ENCODE measurements around the gene ELP6.

The ELP6 gene, protein sequence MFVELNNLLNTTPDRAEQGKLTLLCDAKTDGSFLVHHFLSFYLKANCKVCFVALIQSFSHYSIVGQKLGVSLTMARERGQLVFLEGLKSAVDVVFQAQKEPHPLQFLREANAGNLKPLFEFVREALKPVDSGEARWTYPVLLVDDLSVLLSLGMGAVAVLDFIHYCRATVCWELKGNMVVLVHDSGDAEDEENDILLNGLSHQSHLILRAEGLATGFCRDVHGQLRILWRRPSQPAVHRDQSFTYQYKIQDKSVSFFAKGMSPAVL

DNA sequence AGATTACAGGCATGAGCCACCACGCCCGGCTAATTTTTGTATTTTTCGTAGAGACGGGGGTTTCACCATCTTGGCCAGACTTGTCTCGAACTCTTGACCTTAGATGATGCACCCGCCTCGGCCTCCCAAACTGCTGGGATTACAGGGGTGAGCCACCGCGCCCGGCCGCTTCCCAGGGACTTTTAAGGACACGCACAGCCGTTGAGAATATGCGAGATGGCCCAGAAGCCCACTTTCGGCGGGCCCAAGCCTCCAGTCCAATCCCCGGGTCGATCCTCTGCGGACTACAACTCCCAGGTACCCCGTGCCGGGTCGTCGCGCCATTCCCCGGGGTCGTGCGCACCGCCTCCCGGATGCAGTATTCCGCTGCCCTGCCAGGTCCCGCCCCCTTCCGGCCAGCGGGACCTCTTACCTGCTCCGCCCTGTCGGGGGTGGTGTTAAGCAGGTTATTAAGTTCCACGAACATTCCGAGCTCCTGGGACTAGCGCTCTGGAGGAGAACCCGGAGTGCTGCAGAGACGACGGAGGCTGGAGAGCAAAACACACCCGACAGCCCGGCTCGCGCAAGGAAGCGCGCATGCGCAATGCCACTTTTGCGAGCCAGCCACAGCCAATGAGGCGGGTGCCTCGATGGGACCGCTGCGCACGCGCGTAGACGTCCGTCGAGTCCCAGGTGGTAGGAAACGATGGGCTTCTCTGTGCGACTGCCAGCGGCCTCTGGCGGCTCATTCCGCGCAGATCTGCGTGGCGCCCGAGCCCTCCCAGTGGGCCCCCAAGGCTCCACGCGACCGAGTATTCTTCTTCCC is at the start of gene ELP6:
Gene ELP6 (minus strand): TSS at position 588 of the 805 bp plus-strand sequence. CDS start 122 bp downstream, at position 466.
- H3K27ac ChIP-seq, result peak within 1 kb of the TSS; percentile 94
- TF ChIP-seq ZFX (IDR thresholded peaks at IDR 0.05), result peak; percentile 53; the same call in 1 of the 2 replicates
- TF ChIP-seq, protein P1, sequence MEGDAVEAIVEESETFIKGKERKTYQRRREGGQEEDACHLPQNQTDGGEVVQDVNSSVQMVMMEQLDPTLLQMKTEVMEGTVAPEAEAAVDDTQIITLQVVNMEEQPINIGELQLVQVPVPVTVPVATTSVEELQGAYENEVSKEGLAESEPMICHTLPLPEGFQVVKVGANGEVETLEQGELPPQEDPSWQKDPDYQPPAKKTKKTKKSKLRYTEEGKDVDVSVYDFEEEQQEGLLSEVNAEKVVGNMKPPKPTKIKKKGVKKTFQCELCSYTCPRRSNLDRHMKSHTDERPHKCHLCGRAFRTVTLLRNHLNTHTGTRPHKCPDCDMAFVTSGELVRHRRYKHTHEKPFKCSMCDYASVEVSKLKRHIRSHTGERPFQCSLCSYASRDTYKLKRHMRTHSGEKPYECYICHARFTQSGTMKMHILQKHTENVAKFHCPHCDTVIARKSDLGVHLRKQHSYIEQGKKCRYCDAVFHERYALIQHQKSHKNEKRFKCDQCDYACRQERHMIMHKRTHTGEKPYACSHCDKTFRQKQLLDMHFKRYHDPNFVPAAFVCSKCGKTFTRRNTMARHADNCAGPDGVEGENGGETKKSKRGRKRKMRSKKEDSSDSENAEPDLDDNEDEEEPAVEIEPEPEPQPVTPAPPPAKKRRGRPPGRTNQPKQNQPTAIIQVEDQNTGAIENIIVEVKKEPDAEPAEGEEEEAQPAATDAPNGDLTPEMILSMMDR (conservative IDR thresholded peaks at IDR 0.05), result peak; percentile 49

GRCh38 chr3:47556351-47556750 is 42.8 kb upstream of the ELP6 start:
- TF ChIP-seq, protein P1 (conservative IDR thresholded peaks at IDR 0.05), result no peak
- TF ChIP-seq ZFX (IDR thresholded peaks at IDR 0.05), result no peak
- H3K27ac ChIP-seq, result no peak overlapping the region

DNA sequence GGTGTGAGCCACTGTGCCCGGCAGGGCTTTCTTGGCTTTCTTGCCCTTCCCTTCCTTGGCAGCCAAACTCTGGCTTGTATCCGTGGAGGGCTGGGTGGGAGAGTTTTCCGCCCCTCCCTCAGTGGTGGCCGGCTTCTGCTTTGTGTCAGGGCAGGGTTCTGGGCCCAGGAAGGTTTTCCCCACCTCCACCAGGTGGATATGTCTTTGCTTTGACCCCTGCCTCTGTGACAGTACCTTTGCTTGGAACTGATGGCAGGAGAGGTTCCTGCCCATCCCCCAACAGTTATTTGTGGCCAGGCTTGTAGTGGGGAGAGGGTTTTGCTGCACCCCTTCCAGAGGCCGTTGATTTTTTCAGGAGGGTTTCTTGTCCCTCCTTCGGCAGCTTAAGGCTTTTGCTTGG is 40.8 kb upstream of the ELP6 start:
- TF ChIP-seq, protein P1 (conservative IDR thresholded peaks at IDR 0.05), result no peak
- TF ChIP-seq ZFX (IDR thresholded peaks at IDR 0.05), result no peak

DNA sequence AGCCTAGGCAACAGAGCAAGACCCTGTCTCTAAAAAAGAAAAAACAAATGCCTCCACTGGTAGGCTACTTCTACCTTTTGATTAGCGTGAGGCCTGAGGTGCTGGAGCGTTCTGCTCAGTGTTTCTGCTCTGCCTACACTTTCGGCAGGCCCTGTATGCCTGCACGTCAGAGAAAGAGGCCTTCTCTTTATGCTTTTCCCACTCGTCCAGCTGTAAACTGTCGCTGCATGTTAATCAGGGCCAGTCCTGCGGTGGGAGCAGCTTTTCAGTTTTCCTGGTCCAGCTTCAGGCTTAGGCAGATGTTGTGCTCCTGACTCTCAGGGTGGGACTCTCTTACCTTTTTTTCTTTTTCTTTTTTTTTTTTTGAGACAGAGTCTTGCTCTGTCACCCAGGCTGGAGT is 39.9 kb upstream of the ELP6 start:
- H3K27ac ChIP-seq, result no peak overlapping the region

More for the DNA sequence above, 40.8 kb upstream of the ELP6 start:
- H3K27ac ChIP-seq, result no peak overlapping the region

GRCh38 chr3:47542471-47543173 is 29.1 kb upstream of the ELP6 start:
- no peak overlapping the region for H3K27ac ChIP-seq
- TF ChIP-seq, protein P1 (conservative IDR thresholded peaks at IDR 0.05), result no peak
- no peak for TF ChIP-seq ZFX (IDR thresholded peaks at IDR 0.05)

More for the DNA sequence above, 39.9 kb upstream of the ELP6 start:
- TF ChIP-seq, protein P1 (conservative IDR thresholded peaks at IDR 0.05), result no peak
- no peak for TF ChIP-seq ZFX (IDR thresholded peaks at IDR 0.05)

DNA sequence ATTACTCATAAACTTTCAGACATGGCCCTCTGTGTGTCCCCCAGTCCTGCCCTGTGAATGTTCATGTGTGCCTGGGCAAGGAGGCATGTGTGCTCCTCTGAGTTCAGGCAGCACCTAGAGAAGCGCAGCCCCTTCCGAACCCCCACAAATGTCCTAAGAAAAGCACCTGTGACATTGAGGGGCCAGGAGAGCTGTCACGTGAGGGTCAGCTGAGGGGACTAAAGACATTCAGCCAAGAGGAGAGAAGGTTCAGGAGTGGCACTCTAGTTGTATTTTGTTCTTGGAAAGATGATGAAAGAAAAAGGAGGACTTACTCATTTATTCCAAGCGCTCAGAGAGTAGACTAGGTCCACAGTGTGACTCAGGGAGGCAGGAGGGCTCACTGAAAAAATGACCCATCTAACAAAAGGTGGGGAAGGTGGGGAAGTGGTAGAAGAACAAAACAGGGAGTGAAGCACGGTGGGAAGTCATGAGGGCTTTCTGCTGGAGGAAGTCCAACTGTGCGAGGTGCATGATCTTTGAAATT is 28.1 kb upstream of the ELP6 start:
- TF ChIP-seq, protein P1 (conservative IDR thresholded peaks at IDR 0.05), result no peak
- no peak for TF ChIP-seq ZFX (IDR thresholded peaks at IDR 0.05)
- H3K27ac ChIP-seq, result no peak overlapping the region
